Activated naive CD4-positive, alpha-beta T cell treated with anti-CD3 and anti-CD28 coated beads, Interleukin-2, amount 50 U/mL, for 72 hours (primary cell): ENCODE measurements around the gene AMOT. TPM values are rescaled to one million over a fixed set of nuclear protein-coding genes. Genes with fewer than 3 reads are reported as not detected.

Source experiments
- ATAC-seq, 2 donors: fragments of 150-1000 bp; cut with Tn5 transposase; 2 replicates each; pipeline ENCODE4 v1.10.0; 2021; ENCODE audit warnings: mild to moderate bottlenecking in 2 of 2, moderate library complexity in 2 of 2
- DNase-seq, 2 donors: peaks; one replicate each; pipeline ENCODE4 v3.0.0; 2021 to 2022; ENCODE audit warnings: low spot score in 2 of 2
- H3K27ac Mint-ChIP-seq, 2 donors: one replicate each; pipeline ENCODE4 v1.8.0; 2022; ENCODE audit warnings: mild to moderate bottlenecking in 2 of 2, mixed read lengths in 2 of 2
- H3K36me3 Mint-ChIP-seq, 2 donors: one replicate each; pipeline ENCODE4 v1.8.0; 2022; ENCODE audit warnings: mixed read lengths in 2 of 2
- H3K9me3 Mint-ChIP-seq, 2 donors: one replicate each; pipeline ENCODE4 v1.8.0; 2022; ENCODE audit warnings: mixed read lengths in 2 of 2
- total RNA-seq, 2 donors: library from RNA; stranded (reverse); gene quantifications; one replicate each; pipeline ENCODE4 v1.2.3, GENCODE V29; 2022

The AMOT gene
- total RNA-seq, 2 donors from 2014 or later = 1.3 to 2.3 TPM

GRCh38 chrX:112846187-112846586 is 5.6 kb upstream of the AMOT start:
- Mint-ChIP-seq H3K36me3 (no peaks in the 10 kb centered on the region), H3K9me3 (no peaks in the 10 kb centered on the region), H3K27ac (no peak overlapping the region)
- DNase-seq (no peak), ATAC-seq (no peak)

DNA sequence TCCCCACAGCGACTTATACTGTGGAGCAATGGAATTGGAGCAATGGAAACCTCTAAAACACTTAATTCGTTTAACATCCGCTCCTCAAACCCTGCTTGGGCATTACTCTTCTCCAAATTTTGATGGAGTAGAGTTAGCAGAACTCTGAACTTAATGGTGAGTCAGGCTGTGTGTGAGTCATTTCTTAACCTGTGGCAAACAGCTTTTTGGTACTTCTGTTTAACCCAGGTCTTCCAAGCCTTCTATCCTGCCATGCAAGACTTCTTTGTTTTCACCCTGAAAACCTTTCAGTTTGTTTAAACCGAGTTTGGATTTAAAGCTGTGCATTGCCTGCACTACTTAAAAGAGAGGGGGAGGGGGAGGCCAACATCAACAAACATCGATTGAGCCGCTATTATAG is 3.6 kb upstream of the AMOT start:
- no peaks in the 10 kb centered on the region for H3K36me3 Mint-ChIP-seq

DNA sequence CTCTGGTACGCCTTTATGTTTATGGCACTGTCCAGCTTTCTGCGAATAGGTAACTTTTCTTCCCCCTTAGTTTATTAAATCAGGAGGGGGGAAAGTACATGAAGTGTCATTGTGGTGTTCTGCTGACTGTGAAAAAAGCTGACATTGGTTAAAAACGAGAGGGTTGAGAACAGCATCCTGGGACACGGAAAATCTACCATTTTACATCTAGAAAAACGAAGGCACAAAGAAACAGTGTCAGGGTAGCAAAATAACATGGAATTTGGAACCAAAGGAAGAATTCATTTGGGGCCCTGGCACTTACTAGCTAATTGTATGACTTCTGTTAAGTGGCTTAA is 1.2 kb upstream of the AMOT start:
- no peaks in the 10 kb centered on the region for H3K36me3 Mint-ChIP-seq
- ATAC-seq = no peak
- no peak overlapping the region for H3K27ac Mint-ChIP-seq
- DNase-seq = no peak
- H3K9me3 Mint-ChIP-seq = no peaks in the 10 kb centered on the region

More for the DNA sequence above, 3.6 kb upstream of the AMOT start:
- ATAC-seq = peak in 1 of 2 donors; percentile 56
- H3K27ac Mint-ChIP-seq = no peak overlapping the region
- DNase-seq = no peak
- H3K9me3 Mint-ChIP-seq = no peaks in the 10 kb centered on the region

- peak; percentile 93 to 95 for ATAC-seq
- Mint-ChIP-seq H3K36me3 (no peaks in the 10 kb centered on the region), H3K27ac (peak overlapping the region; percentile 22 to 60), H3K9me3 (no peaks in the 10 kb centered on the region)
- DNase-seq = peak; percentile 63 to 75
Measured at GRCh38 chrX:112841114-112841819, 636 bp upstream of the AMOT start.

GRCh38 chrX:112839856-112840255 is 775 bp downstream of the AMOT start:
- DNase-seq = no peak
- H3K36me3 Mint-ChIP-seq = no peaks in the 10 kb centered on the region
- peak overlapping the region in 1 of 2 donors; percentile 60 for H3K27ac Mint-ChIP-seq
- no peak for ATAC-seq
- H3K9me3 Mint-ChIP-seq = no peaks in the 10 kb centered on the region

DNA sequence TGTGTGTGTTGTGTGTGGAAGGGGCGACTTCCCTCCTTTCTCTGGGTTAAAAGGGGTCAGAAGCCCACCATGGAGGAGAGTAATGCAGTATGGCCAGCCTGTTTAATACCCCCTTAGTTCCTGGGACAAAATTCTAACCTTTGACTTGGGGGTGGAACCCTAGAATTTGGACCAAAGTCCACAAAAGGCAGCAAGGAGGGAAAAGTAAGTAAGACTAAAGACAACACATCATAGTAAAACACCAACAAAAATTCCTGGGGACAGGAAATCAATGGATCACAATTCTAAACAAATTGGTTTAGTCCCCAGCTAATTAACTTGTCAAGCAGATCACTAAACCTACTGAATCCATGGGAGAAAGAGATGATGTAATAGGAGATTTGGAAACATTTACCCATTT is 3.1 kb downstream of the AMOT start:
- DNase-seq (no peak), ATAC-seq (no peak)
- no peak overlapping the region for H3K27ac Mint-ChIP-seq
- H3K9me3 Mint-ChIP-seq = no peaks in the 10 kb centered on the region
- no peaks in the 10 kb centered on the region for H3K36me3 Mint-ChIP-seq

DNA sequence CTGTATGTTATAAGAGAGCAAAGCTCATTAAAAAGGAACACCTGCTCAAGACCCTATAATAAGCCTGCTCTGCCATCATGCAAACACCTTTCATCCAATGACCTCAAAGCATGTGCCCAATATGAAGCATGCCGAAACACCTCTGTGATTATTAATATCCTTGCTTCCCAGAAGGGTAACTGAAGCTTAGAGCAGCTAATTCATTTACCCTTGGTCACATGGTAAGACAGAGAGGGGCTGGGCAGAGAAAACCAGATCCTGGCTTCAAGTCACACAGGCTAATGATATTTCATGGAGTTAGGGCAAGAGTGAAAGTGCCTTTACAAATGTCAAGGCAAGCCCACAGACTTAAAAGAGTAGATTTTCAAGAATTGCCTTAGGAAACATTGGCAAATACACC is 5.6 kb downstream of the AMOT start:
- H3K36me3 Mint-ChIP-seq = no peaks in the 10 kb centered on the region
- no peaks in the 10 kb centered on the region for H3K9me3 Mint-ChIP-seq
- no peak overlapping the region for H3K27ac Mint-ChIP-seq
- DNase-seq (no peak), ATAC-seq (no peak)

DNA sequence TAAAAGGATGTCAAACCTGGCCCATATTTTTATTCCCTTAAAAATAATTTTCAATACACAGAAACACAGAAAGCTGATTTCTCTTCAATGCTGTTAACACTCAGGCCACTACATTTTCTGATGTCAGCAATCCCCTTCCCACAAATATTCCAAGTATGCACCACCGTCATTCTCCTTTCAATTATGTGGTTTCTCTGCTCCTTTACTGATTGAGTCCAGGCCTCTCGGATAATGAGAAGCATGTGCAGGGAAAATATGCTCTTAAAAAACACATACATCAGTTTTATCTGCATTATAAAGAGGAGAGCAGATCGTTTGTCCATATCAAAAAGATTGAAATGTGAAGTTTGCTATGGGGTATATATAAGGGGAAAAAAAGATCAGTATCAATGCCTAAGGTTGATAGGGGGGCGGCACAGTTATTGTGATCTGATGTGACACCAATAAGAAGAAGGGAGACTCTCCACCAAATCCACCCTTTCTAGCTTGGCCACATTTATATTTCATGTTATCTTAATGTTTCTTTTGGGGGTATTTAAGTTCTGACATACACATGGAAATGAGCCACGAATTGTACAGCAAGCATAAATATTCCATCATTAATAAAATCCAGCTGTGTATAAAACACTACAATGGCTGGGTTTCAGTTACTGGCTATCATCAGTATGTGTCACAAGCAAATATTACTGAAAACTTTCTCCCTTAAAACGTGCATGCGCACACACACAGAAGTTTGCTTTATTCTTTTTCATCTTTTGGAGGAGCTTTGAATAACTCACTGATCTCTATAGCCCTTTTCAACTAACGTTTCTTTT is 6.4 kb downstream of the AMOT start:
- Mint-ChIP-seq H3K36me3 (no peaks in the 10 kb centered on the region), H3K27ac (no peak overlapping the region), H3K9me3 (no peaks in the 10 kb centered on the region)
- DNase-seq (no peak), ATAC-seq (no peak)

DNA sequence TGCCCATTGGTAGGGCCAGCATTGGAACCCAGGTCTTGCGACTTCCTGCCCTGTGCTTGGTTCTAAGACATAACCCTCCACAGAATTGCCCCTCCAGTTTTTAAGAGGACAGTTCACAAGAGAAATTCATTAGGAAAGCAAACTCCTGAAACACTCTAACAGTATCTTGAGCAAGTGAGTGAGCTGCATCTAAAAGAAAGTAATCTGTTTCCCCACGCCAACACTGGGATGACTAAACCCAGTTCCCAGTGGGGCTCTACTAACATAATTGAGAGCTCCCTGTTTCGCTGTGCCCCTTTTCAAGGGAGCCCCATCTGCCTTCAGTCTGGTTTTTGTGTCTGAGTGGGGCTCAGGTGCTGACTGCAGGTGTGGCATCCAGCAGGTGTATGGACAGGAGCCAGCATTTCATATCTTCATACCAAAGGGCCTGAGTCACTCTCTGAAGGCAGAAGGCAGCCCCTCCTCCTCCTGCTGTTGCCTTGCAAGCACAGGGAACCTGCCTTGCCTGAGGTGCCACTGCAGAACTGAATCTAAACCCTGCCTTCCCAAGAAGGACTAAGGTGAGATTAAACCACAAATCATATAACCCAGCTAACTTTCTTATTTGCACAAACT is 8.0 kb downstream of the AMOT start:
- Mint-ChIP-seq H3K36me3 (no peaks in the 10 kb centered on the region), H3K9me3 (no peaks in the 10 kb centered on the region), H3K27ac (no peak overlapping the region)
- ATAC-seq (no peak), DNase-seq (no peak)

DNA sequence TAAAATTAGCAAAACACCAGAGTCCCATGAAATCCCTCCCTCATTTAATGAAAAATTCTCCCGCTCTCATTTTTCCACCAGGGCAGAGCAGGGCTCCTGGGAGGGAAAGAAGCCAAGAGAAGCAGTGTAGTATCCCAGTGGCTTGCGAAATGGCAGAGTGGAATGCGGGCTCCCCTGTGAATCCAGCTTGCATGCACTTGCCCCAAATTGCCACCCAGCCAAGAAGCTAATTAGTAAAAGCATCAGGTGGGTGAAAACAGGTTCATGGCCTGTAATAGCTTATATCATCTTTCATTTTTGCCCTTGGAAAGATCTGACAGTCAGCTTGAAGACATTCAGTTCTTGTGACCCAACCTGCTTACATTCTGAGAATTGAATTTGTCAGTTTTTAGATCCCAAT is 10.1 kb downstream of the AMOT start:
- Mint-ChIP-seq H3K36me3 (no peaks in the 10 kb centered on the region), H3K9me3 (no peaks in the 10 kb centered on the region), H3K27ac (no peak overlapping the region)
- ATAC-seq (no peak), DNase-seq (no peak)

DNA sequence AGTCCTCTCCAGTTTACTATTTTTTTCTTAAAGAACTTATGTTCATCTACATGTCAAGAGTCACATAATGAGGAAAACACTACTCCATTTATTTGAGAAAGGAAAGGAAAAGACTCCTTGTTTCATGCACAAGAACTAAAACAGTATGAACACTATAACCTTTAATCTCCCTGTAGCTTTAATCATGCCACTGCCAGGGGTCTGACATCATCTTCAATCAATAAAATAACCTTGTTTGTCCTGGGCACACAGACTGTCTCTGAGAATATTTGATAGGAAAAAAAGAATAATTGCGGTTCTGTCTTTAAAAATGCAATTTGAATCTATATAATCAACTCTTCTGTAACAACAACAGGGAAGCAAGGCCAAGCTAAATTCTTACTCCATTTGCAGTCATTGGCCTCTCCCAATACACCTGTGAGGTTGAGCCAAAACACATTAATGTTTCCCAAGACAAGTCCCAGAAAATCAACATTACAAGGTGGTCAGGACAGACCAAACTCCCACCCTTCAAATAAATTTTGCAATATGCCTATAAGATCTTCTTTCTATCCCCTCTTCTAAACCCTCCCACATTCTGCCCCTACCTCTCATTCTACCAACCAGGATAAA is 13.2 kb downstream of the AMOT start:
- H3K9me3 Mint-ChIP-seq = no peaks in the 10 kb centered on the region
- H3K27ac Mint-ChIP-seq = no peak overlapping the region
- no peak for DNase-seq
- H3K36me3 Mint-ChIP-seq = no peaks in the 10 kb centered on the region
- no peak for ATAC-seq

DNA sequence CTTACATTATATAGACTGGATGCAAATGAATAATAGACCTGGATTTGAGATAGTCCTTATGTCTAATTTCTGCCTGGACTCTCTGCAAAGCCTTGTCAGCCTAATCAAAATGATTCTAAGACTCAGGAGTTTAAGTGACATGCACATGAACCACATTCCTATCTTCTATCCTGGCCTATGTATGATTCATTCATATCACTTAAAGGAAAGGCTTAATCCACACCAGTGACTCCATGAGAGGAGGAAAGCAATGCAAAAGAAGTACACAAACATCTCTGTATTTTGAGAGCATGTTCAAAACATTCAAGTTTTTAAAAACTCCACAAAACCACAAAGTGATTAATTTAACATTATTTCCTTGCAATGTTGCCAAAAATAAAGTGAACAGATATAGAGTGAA is 14.6 kb downstream of the AMOT start:
- no peak for ATAC-seq
- no peak overlapping the region for H3K27ac Mint-ChIP-seq
- H3K9me3 Mint-ChIP-seq = no peaks in the 10 kb centered on the region
- DNase-seq = no peak
- no peaks in the 10 kb centered on the region for H3K36me3 Mint-ChIP-seq

DNA sequence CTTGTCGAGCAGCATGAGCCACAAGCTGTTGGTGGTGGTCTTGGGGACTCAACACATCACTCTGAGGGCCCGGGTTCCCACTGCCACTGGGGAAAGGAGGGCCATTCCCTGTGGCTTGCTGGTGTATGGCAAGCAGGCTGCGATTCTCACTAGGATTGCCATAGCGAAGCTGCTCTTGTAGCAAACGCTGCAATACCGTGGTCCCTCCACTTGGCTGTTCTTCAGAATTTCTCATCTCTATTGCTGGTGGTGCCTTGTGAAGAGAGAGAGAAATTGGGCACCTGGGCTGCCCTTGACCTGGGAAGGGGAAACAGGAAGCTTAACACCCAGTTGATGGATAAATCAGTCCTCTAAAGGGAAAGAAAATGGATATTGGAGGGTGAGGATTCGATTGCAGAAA is 17.7 kb downstream of the AMOT start:
- Mint-ChIP-seq H3K9me3 (no peaks in the 10 kb centered on the region), H3K27ac (no peak overlapping the region), H3K36me3 (no peaks in the 10 kb centered on the region)
- DNase-seq = no peak
- ATAC-seq = no peak

DNA sequence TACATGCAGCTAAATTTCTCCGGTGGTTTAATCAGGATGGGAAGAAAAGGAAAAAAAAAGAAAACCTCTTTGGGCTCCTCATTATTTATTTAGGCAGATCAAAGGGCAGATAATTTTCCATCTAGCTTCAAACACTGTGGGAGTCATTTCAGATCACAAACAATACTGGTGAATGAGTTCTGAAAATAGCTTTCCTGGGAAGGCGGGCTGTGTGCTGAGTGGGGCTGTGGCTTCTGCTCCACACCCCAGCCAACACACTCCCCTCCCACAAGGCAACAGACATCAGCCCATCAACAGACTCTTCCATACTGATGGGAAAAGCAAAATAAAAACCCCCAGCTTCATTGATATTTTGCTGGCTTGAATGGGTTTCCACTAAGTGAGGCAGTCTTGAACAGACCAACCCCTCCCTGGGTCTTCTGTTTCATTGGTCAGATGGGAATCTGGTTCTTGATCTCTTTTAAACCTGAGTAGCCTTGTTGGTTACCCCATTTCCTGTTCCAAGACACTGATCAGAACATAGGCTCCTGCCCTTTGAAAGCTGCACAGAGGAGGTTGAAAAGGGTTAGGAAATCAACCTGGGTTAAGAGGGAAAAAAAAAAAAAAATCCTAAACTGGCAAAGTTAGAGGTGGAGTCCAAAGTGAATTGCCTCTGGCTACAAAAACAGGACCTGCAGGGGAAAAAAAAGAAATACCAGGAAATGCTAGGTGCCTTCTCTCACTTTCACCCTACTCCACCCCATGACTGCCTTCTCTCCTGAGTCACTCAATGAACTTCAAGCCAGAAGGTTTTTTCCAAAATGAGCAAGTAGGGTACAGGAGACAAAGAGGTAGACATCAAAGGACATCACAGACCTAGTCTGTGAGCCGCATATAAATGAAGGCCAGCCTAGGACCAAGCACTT is 20.0 kb downstream of the AMOT start:
- no peaks in the 10 kb centered on the region for H3K9me3 Mint-ChIP-seq
- H3K36me3 Mint-ChIP-seq = no peaks in the 10 kb centered on the region
- no peak overlapping the region for H3K27ac Mint-ChIP-seq
- peak; percentile 86 to 95 for ATAC-seq
- no peak for DNase-seq

- DNase-seq (no peak), ATAC-seq (no peak)
- no peaks in the 10 kb centered on the region for H3K9me3 Mint-ChIP-seq
- H3K27ac Mint-ChIP-seq = no peak overlapping the region
- no peaks in the 10 kb centered on the region for H3K36me3 Mint-ChIP-seq
Measured at GRCh38 chrX:112819813-112820212, 20.8 kb downstream of the AMOT start.

DNA sequence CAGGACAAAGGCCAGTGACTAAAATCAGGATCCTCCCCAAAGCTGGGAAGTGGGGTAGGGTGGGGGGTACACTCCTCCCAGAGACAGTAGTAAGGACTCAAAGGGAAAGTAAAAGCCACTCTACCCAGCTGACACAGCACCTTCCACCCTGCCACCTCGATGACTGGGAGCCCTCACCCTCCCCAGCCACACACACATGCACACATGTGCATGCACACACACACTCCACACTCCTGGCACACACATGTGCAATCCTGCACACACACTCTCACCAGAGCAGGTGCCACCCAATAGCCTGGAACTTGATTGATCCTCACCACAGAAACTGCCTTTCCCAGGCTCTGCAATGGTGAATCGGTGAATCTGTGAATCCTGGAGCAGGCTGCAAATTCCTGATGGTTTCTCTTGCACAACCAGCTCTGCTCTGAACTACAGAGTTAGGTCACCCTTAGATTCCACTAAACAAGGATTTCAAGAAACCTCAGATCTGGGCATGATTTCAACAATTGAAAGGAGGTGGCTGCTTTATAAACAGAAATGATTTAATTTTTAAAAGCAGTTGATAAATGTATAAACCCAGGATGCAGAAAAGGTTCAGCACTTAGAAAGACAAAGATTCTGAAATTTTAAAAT is 21.5 kb downstream of the AMOT start:
- no peak for ATAC-seq
- no peak for DNase-seq
- H3K27ac Mint-ChIP-seq = no peak overlapping the region

More for the DNA sequence above, 21.5 kb downstream of the AMOT start:
- H3K36me3 Mint-ChIP-seq = no peaks in the 10 kb centered on the region
- no peaks in the 10 kb centered on the region for H3K9me3 Mint-ChIP-seq
